ENCODE results near the gene CBLL1. TPM values are rescaled to one million over a fixed set of nuclear protein-coding genes. Genes with fewer than 3 reads are reported as not detected.

The CBLL1 gene
- total RNA-seq, 2 experiments from 2014 or later: 52.1 to 57.0 TPM

DNA sequence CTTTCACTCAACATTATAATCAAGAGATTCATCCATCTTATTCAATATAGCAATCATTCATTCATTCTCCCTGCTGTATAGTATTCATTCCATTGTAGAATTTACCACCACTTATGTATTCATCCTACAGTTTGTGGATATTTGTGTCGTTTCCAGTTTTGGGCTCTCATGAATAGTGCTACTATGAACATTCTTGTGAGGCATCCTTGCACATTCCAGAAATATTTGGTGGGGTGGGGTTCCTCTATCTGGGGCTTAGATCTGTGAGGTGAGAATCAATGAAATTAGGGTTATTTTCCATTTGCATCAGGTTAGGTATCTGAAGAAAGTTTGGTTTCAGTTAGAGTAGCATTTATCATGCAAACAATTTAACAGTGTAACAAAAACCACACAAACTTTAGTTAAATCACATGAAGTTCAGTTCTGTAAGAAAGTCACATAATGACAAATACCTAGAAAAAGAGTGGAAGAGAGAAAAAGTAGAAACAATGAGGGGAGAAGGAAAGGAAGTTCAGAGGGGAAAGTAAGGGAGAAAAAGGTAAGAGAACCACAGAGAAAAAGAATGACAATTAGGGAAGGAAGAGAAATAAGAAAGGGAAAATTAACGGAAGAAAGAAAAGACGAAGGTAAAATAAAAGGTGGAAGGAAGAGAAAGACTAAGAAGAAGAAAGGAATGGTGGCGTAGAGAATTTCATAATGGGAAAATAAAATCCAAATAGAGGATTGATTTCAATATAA, 25.3 kb upstream of the CBLL1 start:
- POLR2A ChIA-PET: no interaction called here
- H3K36me3 Mint-ChIP-seq: no peaks in the 10 kb centered on the region
- no peak for ATAC-seq (ENCODE audit: low read depth)

DNA sequence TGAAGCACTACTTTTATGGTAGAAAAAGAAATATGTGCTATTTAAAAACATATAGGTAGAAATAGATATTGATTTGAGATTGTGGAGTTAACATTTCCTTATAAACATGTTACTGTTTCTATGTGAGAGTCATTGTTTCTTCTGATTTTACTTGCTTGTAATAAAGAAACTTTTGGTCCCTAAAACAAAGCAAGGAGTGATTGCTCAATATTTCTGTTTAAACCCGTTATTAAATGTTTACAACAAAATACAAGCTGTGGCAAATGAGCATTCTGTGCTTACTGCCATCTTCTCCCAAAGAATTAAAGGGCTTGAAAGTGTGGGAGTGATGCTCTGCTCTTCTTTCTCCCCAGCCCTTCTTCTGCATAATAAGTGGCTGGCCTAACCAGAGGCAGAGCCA, 22.7 kb upstream of the CBLL1 start:
- Mint-ChIP-seq H3K27ac (no peak overlapping the region), H3K27me3 (peaks cover 2% of the 10 kb centered on the region), H3K36me3 (no peaks in the 10 kb centered on the region), H3K9me3 (no peaks in the 10 kb centered on the region), H3K4me1 (no peaks in the 10 kb centered on the region), H3K4me3 (no peak overlapping the region)
- no peak for ATAC-seq (ENCODE audit: low read depth)
- POLR2A ChIA-PET: no interaction called here
- no peak for DNase-seq

More for the DNA sequence above, 25.3 kb upstream of the CBLL1 start:
- no peaks in the 10 kb centered on the region for H3K4me1 Mint-ChIP-seq
- H3K9me3 Mint-ChIP-seq: no peaks in the 10 kb centered on the region
- H3K27me3 Mint-ChIP-seq: peaks cover 2% of the 10 kb centered on the region
- no peak overlapping the region for H3K27ac Mint-ChIP-seq
- no peak overlapping the region for H3K4me3 Mint-ChIP-seq
- DNase-seq: no peak

DNA sequence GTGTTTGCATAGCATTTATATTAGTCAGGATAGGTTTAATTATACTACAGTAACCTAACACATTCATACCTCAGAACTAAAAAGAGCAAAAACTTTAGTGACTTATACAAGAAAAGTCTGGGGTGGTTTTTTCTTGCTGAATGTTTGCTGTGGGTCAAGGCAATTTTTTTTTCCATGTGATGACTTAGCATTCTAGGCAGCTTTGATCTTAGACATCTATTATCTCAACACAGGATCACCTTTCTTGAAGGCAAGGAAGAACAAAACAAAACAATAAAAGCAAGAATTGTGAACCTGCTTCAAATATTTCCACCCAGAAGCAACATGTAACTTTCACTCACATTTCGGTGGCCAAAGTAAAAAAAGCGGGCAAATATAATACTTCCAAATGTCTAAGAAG, 20.7 kb upstream of the CBLL1 start:
- H3K27ac Mint-ChIP-seq: no peak overlapping the region
- POLR2A ChIA-PET: no interaction called here
- H3K4me3 Mint-ChIP-seq: no peak overlapping the region
- peaks cover 13% of the 10 kb centered on the region for H3K27me3 Mint-ChIP-seq
- H3K36me3 Mint-ChIP-seq: no peaks in the 10 kb centered on the region
- no peaks in the 10 kb centered on the region for H3K9me3 Mint-ChIP-seq
- no peak for ATAC-seq (ENCODE audit: low read depth)
- no peak for DNase-seq
- no peaks in the 10 kb centered on the region for H3K4me1 Mint-ChIP-seq

DNA sequence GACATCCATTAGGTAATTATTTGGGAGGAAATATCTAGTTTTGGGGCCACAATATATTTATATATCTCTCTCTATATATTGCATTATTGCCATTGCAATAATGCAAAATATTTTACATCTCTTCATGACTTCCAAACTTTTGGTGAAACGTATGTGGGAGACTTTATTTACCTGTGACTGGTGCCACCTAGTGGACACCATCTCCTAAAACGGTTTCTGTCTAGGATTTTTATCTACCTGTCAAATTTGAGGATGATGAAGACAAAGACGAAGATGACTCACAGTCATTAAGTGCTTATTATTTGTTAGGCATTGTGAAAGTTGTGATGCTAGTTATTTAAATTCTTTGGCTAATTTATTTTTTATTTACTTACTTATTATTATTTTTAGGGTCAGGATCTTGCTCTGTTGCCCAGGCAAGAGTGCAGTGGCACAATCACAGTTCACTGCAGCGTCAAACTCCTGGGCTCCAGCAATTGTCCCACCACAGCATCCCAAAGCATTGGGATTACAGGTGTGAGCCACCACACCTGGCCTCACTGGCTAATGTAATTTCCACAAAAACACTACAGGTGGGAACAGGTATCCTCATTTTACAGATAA, 18.7 kb upstream of the CBLL1 start:
- Mint-ChIP-seq H3K27ac (no peak overlapping the region), H3K4me1 (no peaks in the 10 kb centered on the region), H3K36me3 (no peaks in the 10 kb centered on the region), H3K9me3 (no peaks in the 10 kb centered on the region), H3K4me3 (no peak overlapping the region), H3K27me3 (peaks cover 19% of the 10 kb centered on the region)
- DNase-seq (no peak), ATAC-seq (ENCODE audit: low read depth) (no peak)
- POLR2A ChIA-PET: interaction anchor here (1.8 kb wide), 1 partner anchor 18 kb away, joined by 5 read pairs; the partner anchor contains the start of gene CBLL1

DNA sequence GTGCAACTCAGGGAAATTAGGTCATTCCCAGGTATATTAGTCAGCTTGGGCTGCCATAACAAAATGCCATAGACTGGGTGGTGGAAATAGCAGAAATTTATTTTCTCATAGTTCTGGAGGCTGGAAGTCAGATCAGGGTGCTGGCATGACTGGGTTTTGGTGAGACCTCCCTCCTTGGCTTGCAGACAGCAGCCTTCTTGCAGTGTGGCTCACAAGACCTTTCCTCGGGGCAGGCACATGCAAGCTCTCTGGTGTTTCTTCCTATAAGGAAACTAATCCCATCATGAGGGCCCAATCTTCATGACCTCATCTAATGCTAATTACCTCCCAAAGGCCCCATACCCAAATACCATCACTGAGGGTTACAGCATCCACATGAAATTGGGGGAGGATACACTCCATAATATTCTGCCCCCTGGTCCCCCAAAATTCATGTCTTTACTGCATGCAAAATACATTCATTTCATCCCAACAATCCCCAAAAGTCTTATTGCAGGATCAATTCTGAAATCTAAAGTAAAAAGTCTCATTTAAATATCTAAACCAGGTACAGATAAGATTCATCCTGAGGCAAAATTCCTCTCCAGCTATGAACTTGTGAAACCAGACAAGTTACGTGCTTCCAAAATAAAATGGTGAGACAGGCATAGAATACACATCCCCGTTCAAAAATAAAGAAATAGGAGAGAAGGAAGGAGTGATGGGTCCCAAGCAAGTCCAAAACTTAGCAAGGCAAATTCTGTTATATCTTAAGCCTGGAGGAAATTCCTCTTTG, 17.4 kb upstream of the CBLL1 start:
- peaks cover 19% of the 10 kb centered on the region for H3K27me3 Mint-ChIP-seq
- H3K36me3 Mint-ChIP-seq: no peaks in the 10 kb centered on the region
- no peak overlapping the region for H3K27ac Mint-ChIP-seq
- H3K4me3 Mint-ChIP-seq: no peak overlapping the region
- POLR2A ChIA-PET: interaction anchor here (1.8 kb wide), 1 partner anchor 17 kb away, joined by 5 read pairs; the partner anchor contains the start of gene CBLL1
- H3K4me1 Mint-ChIP-seq: no peaks in the 10 kb centered on the region
- DNase-seq (no peak), ATAC-seq (ENCODE audit: low read depth) (no peak)
- H3K9me3 Mint-ChIP-seq: no peaks in the 10 kb centered on the region

DNA sequence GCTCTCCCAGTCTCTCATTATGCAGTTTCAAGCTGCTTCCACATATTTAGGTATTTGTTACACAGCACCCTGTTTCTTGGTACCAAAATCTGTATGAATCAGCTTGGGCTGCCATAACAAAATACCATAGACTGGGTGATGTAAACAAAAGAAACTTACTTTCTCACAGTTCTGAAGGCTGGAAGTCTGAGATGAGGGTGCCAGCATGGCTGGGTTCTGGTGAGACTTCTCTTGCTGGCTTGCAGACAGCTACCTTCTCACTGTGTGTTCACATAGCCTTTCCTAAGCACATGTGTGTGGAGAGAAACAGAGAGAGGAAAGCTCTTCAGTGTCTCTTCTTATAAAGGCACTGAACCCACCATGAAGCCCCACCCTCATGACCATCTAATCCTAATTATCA, 15.7 kb upstream of the CBLL1 start:
- Mint-ChIP-seq H3K9me3 (no peaks in the 10 kb centered on the region), H3K27ac (no peak overlapping the region), H3K27me3 (peaks cover 17% of the 10 kb centered on the region), H3K36me3 (no peaks in the 10 kb centered on the region), H3K4me1 (no peaks in the 10 kb centered on the region), H3K4me3 (no peak overlapping the region)
- DNase-seq (no peak), ATAC-seq (ENCODE audit: low read depth) (no peak)
- POLR2A ChIA-PET: interaction anchor here (1.2 kb wide), 1 partner anchor 15 kb away, joined by 3 read pairs; no protein-coding TSS in a partner anchor

DNA sequence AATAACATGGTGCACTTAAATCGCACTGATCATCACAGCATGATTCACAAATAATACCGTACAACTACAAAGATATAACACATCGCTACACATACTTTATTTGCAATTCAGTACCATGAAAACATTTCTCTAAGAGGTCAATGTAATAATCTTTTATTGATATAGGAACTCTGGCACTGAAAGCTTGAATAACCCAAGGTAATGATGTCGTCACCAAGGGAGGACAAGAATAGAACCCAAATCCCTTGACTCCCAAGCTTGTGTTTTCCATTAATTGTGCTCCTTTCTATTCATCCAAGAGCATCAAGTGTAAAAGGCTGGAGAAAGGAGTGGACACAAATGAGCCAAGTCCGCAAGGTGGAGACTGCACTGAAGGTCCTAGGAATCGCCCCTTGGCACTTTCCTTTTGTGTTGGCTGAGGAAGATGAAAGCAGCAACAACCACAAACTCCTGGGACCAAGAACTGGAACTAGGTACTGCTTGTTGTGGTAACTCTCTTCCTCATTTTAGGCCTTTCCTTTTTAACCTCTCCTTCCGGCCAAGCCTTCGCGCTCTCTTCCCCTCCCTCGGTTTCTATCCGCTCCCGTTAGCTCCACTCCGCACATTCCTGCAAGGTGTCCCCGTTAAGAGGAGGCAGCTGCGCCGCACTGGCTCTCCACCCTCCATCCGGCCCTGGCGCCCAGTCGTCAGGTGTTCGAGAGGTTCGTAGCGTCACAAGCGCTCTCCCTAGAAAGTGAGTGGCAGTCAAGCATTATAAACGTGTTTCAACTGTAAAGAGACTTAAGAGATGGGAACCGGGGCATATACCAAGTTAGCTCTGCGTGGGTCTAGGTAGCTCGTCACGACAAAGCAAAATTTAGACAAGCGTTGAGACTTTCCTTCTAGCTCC, 1.0 kb upstream of the CBLL1 start:
- DNase-seq: peak; percentile 75
- Mint-ChIP-seq H3K4me3 (peak overlapping the region; percentile 95), H3K36me3 (no peaks in the 10 kb centered on the region), H3K4me1 (peaks cover 20% of the 10 kb centered on the region), H3K9me3 (no peaks in the 10 kb centered on the region), H3K27ac (peak overlapping the region; percentile 100), H3K27me3 (no peaks in the 10 kb centered on the region)
- POLR2A ChIA-PET: interaction anchor here (0.6 to 2.6 kb wide), 23 partner anchors 8 to 827 kb away, joined by 3 to 19 read pairs (median 3); partner anchors contain the start of genes BCAP29, COG5, DLD and DNAJB9
- ATAC-seq (ENCODE audit: low read depth): peak; percentile 41

DNA sequence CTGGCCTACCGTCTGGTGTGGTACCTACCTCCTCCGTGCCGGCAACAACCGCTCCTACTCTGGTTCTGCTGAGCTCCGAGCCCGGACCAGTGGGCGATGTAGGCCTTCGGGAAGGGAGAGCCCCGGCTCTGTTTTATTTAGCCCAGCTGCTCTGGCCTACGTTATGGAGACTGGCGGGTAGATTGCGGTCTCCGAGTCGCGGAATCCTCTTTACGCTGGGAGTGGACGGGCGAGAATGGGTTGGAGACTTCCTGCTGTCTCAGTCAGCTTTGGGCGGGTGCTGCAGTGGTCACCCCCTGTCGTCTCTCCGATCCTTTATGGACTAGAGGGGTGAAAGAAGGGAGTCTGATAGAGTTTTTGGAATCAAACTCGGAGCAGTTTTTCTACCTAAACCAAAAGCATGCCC, 406 bp downstream of the CBLL1 start:
- Mint-ChIP-seq H3K27ac (peak overlapping the region; percentile 100), H3K4me1 (peaks cover 22% of the 10 kb centered on the region), H3K36me3 (no peaks in the 10 kb centered on the region), H3K27me3 (no peaks in the 10 kb centered on the region), H3K4me3 (peak overlapping the region; percentile 95), H3K9me3 (no peaks in the 10 kb centered on the region)
- no peak for DNase-seq
- POLR2A ChIA-PET: interaction anchor here (1.0 to 2.6 kb wide), 8 partner anchors 12 to 575 kb away, joined by 3 to 19 read pairs (median 8); partner anchors contain the start of genes DLD and HBP1
- ATAC-seq (ENCODE audit: low read depth): peak; percentile 25

DNA sequence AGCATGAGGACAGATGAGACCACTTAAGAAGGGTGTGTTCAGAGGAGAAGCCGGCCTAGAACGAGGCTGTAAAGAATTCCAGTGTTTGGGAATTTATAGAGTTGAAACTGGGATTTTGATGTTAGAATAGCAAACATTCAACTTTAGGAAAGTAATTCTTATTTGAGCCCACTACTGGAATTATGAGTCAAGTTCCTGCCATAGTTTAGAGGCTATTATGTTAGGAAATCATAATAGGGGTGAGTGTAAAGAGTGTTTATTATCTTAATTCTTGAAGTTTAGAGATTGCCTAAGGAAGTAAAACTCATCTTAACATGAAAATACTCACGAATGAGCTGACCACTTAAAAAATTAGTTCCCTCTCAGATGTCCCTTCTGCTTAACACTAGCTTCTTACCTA, 2.1 kb downstream of the CBLL1 start:
- H3K36me3 Mint-ChIP-seq: peaks cover 7% of the 10 kb centered on the region
- H3K4me1 Mint-ChIP-seq: peaks cover 22% of the 10 kb centered on the region
- H3K4me3 Mint-ChIP-seq: peak overlapping the region; percentile 95
- H3K9me3 Mint-ChIP-seq: no peaks in the 10 kb centered on the region
- DNase-seq: no peak
- POLR2A ChIA-PET: interaction anchor here (1.2 kb wide), 1 partner anchor 129 kb away, joined by 3 read pairs; no protein-coding TSS in a partner anchor
- no peak for ATAC-seq (ENCODE audit: low read depth)
- H3K27me3 Mint-ChIP-seq: no peaks in the 10 kb centered on the region
- H3K27ac Mint-ChIP-seq: no peak overlapping the region

DNA sequence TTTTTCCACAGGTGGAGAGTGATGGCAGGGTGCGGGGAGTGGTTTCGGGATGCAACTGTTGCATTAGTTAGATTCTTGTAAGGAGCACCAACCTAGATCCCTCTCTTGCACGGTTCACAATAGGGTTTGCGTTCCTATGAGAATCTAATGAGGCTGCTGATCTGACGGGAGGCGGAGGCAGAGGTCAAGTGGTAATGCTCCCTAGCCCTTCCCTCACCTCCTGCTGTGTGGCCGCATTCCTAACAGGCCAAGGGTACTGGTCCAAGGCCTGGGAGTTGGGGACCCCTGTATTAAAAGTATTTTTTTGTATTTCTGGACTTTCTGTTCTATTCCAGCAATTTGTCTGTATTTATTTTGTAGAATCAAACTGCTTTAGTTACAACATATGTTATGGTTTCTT, 7.2 kb downstream of the CBLL1 start:
- H3K36me3 Mint-ChIP-seq: peaks cover 19% of the 10 kb centered on the region
- no peaks in the 10 kb centered on the region for H3K27me3 Mint-ChIP-seq
- ATAC-seq (ENCODE audit: low read depth) (no peak), DNase-seq (no peak)
- POLR2A ChIA-PET: no interaction called here
- H3K27ac Mint-ChIP-seq: no peak overlapping the region
- no peak overlapping the region for H3K4me3 Mint-ChIP-seq
- H3K4me1 Mint-ChIP-seq: peaks cover 6% of the 10 kb centered on the region
- no peaks in the 10 kb centered on the region for H3K9me3 Mint-ChIP-seq

DNA sequence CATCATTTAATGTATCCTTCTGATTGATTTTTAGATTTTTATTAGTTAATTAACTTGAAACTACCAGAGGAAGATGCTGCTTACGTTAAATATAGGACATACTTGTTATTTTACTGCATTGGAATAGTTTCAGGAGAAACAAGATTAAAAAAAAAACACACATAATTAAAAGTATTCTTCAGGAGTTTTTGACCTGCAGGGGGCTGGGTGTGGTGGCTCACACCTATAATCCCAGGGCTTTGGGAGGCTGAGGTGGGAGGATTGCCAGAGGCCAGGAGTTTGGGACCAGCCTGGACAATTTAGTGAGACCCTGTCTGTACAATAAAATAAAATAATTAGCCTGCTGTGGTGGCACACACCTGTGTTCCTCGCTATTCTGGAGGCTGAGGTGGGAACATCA, 10.7 kb downstream of the CBLL1 start:
- H3K4me3 Mint-ChIP-seq: no peak overlapping the region
- H3K4me1 Mint-ChIP-seq: peaks cover 10% of the 10 kb centered on the region
- no peak for DNase-seq
- no peak for ATAC-seq (ENCODE audit: low read depth)
- H3K9me3 Mint-ChIP-seq: no peaks in the 10 kb centered on the region
- peaks cover 35% of the 10 kb centered on the region for H3K36me3 Mint-ChIP-seq
- POLR2A ChIA-PET: no interaction called here
- H3K27me3 Mint-ChIP-seq: no peaks in the 10 kb centered on the region
- H3K27ac Mint-ChIP-seq: no peak overlapping the region

DNA sequence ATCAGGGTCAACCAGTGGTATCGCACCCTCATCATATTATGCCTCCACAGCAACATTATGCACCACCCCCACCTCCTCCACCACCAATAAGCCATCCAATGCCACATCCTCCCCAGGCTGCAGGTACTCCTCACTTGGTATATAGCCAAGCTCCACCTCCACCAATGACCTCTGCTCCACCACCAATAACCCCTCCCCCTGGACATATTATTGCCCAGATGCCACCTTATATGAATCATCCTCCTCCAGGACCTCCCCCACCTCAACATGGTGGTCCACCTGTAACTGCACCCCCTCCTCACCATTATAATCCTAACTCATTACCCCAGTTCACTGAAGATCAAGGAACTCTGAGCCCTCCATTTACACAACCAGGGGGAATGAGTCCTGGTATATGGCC, 14.7 kb downstream of the CBLL1 start:
- H3K9me3 Mint-ChIP-seq: no peaks in the 10 kb centered on the region
- no peaks in the 10 kb centered on the region for H3K27me3 Mint-ChIP-seq
- peaks cover 8% of the 10 kb centered on the region for H3K4me1 Mint-ChIP-seq
- H3K36me3 Mint-ChIP-seq: peaks cover 22% of the 10 kb centered on the region
- ATAC-seq (ENCODE audit: low read depth) (no peak), DNase-seq (no peak)
- POLR2A ChIA-PET: no interaction called here
- no peak overlapping the region for H3K27ac Mint-ChIP-seq
- no peak overlapping the region for H3K4me3 Mint-ChIP-seq

DNA sequence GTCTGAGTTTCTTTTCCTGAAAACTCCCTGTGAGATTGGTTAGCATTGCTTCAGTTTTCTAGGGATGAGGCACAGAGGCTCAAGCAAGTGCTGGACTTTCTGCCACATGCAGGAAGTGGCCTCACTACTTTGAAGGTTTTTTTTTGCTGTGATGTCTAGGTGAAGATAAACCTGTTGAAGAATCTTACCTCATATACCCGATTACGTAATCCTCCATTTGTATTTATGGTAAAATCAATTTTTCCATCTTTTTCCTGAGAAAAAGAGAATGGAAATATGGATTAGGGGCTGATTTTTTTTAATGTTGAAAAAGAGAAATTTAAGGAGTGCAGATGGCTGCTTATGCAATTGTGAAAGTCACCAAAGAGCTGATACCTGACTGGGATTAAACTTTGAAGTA, 23.4 kb downstream of the CBLL1 start:
- no peaks in the 10 kb centered on the region for H3K9me3 Mint-ChIP-seq
- POLR2A ChIA-PET: no interaction called here
- DNase-seq (no peak), ATAC-seq (ENCODE audit: low read depth) (no peak)
- H3K4me3 Mint-ChIP-seq: no peak overlapping the region
- H3K27me3 Mint-ChIP-seq: no peaks in the 10 kb centered on the region
- H3K36me3 Mint-ChIP-seq: peaks cover 3% of the 10 kb centered on the region
- H3K27ac Mint-ChIP-seq: no peak overlapping the region
- peaks cover 3% of the 10 kb centered on the region for H3K4me1 Mint-ChIP-seq

Data from activated naive CD8-positive, alpha-beta T cell treated with anti-CD3 and anti-CD28 coated beads, Interleukin-2, amount 10 ng/mL, durations not matched to agents 7 days and 5 days (primary cell).